ENCODE measurements around the gene CHEK2.

The CHEK2 gene

GRCh38 chr22:28741785-28742561 is at the start of gene CHEK2, which contains the start of gene HSCB:
Gene CHEK2 (minus strand): TSS chr22:28741820. CDS start chr22:28734721, 7,099 bp downstream.
Gene HSCB (plus strand): TSS chr22:28742039. CDS start chr22:28742096, 57 bp downstream.
- DNase-seq (ENCODE audit: low read depth in 2 of 2) = peak; percentile 99
- TF ChIP-seq, protein P1, sequence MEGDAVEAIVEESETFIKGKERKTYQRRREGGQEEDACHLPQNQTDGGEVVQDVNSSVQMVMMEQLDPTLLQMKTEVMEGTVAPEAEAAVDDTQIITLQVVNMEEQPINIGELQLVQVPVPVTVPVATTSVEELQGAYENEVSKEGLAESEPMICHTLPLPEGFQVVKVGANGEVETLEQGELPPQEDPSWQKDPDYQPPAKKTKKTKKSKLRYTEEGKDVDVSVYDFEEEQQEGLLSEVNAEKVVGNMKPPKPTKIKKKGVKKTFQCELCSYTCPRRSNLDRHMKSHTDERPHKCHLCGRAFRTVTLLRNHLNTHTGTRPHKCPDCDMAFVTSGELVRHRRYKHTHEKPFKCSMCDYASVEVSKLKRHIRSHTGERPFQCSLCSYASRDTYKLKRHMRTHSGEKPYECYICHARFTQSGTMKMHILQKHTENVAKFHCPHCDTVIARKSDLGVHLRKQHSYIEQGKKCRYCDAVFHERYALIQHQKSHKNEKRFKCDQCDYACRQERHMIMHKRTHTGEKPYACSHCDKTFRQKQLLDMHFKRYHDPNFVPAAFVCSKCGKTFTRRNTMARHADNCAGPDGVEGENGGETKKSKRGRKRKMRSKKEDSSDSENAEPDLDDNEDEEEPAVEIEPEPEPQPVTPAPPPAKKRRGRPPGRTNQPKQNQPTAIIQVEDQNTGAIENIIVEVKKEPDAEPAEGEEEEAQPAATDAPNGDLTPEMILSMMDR (IDR thresholded peaks at IDR 0.05; ENCODE audit: low read depth, low read length) = no peak
- peak within 1 kb of the TSS; percentile 87 to 96 for H3K4me3 ChIP-seq (replicated peaks in 1 of 2; ENCODE audit: low read depth in 2 of 2, low read length in 2 of 2)

- H3K4me3 ChIP-seq (replicated peaks in 1 of 2; ENCODE audit: low read depth in 2 of 2, low read length in 2 of 2) = no peak overlapping the region
- TF ChIP-seq, protein P1 (IDR thresholded peaks at IDR 0.05; ENCODE audit: low read depth, low read length) = no peak
- no peak for DNase-seq (ENCODE audit: low read depth in 2 of 2)
These were observed 49.5 kb upstream of the CHEK2 start for GRCh38 chr22:28791124-28791523.

DNA sequence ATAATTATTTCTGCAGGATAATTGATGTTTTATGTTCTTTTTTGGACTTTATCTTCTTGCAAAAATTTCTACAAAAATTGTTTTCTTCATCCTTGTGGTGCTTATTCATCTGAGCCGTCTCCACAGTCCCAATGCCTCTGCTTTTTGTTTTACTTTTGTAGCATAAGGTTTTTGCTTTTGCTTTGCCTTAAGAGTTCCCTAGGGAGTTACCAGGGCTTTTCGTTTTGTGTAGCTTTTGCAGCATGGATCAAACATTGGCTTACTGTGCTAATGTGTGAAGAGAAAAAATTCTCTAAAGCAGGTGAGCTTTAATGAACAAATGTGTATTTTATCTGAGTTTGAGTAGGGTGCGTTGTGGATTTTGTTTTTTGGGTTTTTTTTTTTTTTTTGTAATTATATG is 47.0 kb upstream of the CHEK2 start:
- no peak overlapping the region for H3K4me3 ChIP-seq (replicated peaks in 1 of 2; ENCODE audit: low read depth in 2 of 2, low read length in 2 of 2)
- DNase-seq (ENCODE audit: low read depth in 2 of 2) = no peak
- TF ChIP-seq, protein P1 (IDR thresholded peaks at IDR 0.05; ENCODE audit: low read depth, low read length) = no peak

DNA sequence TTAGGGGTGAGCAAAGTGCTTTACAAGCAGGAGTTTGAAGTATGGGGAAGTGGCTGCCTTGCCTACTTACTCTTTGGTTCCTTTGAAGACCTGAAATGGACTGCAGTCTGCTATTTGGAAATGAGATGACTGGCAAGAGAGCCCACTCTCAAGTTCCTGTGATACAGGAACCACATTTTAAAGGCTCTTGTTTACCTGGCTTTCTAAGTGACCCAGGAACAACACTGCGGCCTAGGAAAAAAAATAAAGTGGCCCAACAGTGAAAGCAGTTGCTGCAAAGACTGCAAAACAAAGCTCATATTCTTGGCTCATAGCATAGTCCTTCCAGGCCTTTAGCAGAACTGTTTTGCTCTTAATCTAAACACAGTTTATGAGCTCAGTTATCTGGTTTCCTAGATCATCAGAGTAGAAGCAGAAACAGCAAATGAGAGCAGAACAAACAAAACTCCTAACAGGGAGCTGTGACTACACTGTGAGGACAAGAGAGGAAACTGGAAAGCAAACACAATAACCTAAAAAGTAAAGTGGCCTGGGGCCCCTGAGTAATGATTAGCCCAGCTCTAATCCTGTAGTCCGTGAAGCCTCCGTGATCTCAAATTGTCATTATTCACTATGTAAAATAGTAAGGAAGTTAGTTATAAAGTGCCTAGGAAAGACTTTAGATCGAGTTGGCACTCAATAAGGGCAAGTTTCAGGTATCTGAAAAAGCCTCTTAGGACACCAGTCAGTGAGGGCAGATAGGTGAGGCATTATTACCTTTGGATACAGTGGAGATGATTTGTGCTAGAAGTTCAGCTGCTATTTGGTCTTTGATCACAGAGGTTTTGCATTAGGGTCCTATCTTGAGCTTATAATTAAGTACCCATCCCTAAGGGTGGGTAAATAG is 42.4 kb upstream of the CHEK2 start:
- TF ChIP-seq, protein P1 (IDR thresholded peaks at IDR 0.05; ENCODE audit: low read depth, low read length) = no peak
- DNase-seq (ENCODE audit: low read depth in 2 of 2) = no peak
- no peak overlapping the region for H3K4me3 ChIP-seq (replicated peaks in 1 of 2; ENCODE audit: low read depth in 2 of 2, low read length in 2 of 2)

GRCh38 chr22:28780296-28780695 is 38.7 kb upstream of the CHEK2 start:
- TF ChIP-seq, protein P1 (IDR thresholded peaks at IDR 0.05; ENCODE audit: low read depth, low read length) = no peak
- no peak overlapping the region for H3K4me3 ChIP-seq (replicated peaks in 1 of 2; ENCODE audit: low read depth in 2 of 2, low read length in 2 of 2)
- DNase-seq (ENCODE audit: low read depth in 2 of 2) = no peak

GRCh38 chr22:28779833-28780232 is 38.2 kb upstream of the CHEK2 start:
- DNase-seq (ENCODE audit: low read depth in 2 of 2) = no peak
- TF ChIP-seq, protein P1 (IDR thresholded peaks at IDR 0.05; ENCODE audit: low read depth, low read length) = no peak

More at GRCh38 chr22:28779833-28780232, 38.2 kb upstream of the CHEK2 start:
- H3K4me3 ChIP-seq (replicated peaks in 1 of 2; ENCODE audit: low read depth in 2 of 2, low read length in 2 of 2) = no peak overlapping the region

Measured in cardiac fibroblast (primary cell).